Activated naive CD4-positive, alpha-beta T cell treated with anti-CD3 and anti-CD28 coated beads for 36 hours (primary cell): ENCODE results near the gene TCF25. TPM values are rescaled to one million over a fixed set of nuclear protein-coding genes. Genes with fewer than 3 reads are reported as not detected.
"Not testable (repeated sequence)": the region's sequence is repeated elsewhere in the genome, so short reads cannot be mapped to it uniquely, and the experiment has no call there.

Experiments
- CTCF ChIA-PET: fragments of 350-600 bp; sonication (Branson Sonifier 250); formaldehyde crosslinking; loops from one replicate; lab custom pipeline; 2021; ENCODE audit warnings: antibody characterized with exemption; lab: Charles Lee
- DNase-seq: peaks from one replicate; pipeline ENCODE4 v3.0.0-alpha.2; 2020
- H3K27ac Mint-ChIP-seq: one replicate; pipeline ENCODE4 v1.8.0; 2021; ENCODE audit warnings: mild to moderate bottlenecking, mixed read lengths
- H3K27me3 Mint-ChIP-seq: one replicate; pipeline ENCODE4 v1.8.0; 2021; ENCODE audit warnings: low read depth, mixed read lengths
- H3K36me3 Mint-ChIP-seq: one replicate; pipeline ENCODE4 v1.8.0; 2021; ENCODE audit warnings: low read depth, mixed read lengths
- H3K4me1 Mint-ChIP-seq: one replicate; pipeline ENCODE4 v1.8.0; 2021; ENCODE audit warnings: low read depth, mixed read lengths
- H3K4me3 Mint-ChIP-seq: one replicate; pipeline ENCODE4 v1.8.0; 2021; ENCODE audit warnings: mild to moderate bottlenecking, moderate library complexity, mixed read lengths
- H3K9me3 Mint-ChIP-seq: one replicate; pipeline ENCODE4 v1.8.0; 2021; ENCODE audit warnings: mixed read lengths
- intact Hi-C: fragments of 100-400 bp; cut with micrococcal nuclease; formaldehyde crosslinking; loops from one replicate; pipeline ENCODE4 v1.15.1; 2023
- total RNA-seq, 2 experiments: library from RNA; stranded (reverse); gene quantifications; one replicate each; pipeline ENCODE4 v1.2.3, GENCODE V29; 2021

TCF25 gene
- 100 to 1,000 TPM; 108 to 109 TPM for total RNA-seq

- CTCF ChIA-PET: interaction anchor here (0.6 to 1.9 kb wide), 10 partner anchors 10 to 578 kb away, joined by 3 to 10 read pairs (median 4); partner anchors contain the start of gene DEF8
- peaks cover 2% of the 10 kb centered on the region for H3K9me3 Mint-ChIP-seq
Measured at GRCh38 chr16:89873109-89873971, at the start of gene TCF25. Gene TCF25 (plus strand): TSS chr16:89873592. CDS start chr16:89873668, 76 bp downstream.

GRCh38 chr16:89823824-89824148 lies 49.6 kb upstream of the TCF25 start:
- DNase-seq, H3K36me3 Mint-ChIP-seq, H3K4me3 Mint-ChIP-seq, H3K9me3 Mint-ChIP-seq, H3K27ac Mint-ChIP-seq, intact Hi-C loops, H3K27me3 Mint-ChIP-seq: not testable (repeated sequence)
- peaks cover 16% of the 10 kb centered on the region for H3K4me1 Mint-ChIP-seq
- CTCF ChIA-PET: interaction anchor here (0.6 to 0.7 kb wide), 2 partner anchors 36 to 85 kb away, joined by 3 read pairs; no protein-coding TSS in a partner anchor

More at GRCh38 chr16:89873109-89873971, at the start of gene TCF25:
- Mint-ChIP-seq H3K36me3 (peaks cover 19% of the 10 kb centered on the region), H3K27me3 (no peaks in the 10 kb centered on the region), H3K27ac (peak within 1 kb of the TSS; percentile 95), H3K4me1 (peaks cover 13% of the 10 kb centered on the region), H3K4me3 (peak within 1 kb of the TSS; percentile 91)
- intact Hi-C loops: loop anchor here (1.0 to 10.0 kb wide), 3 partner anchors 57 to 629 kb away; partner anchors contain the start of gene FANCA
- peak; percentile 87 for DNase-seq

- DNase-seq: no peak
- H3K9me3 Mint-ChIP-seq: no peaks in the 10 kb centered on the region
Measured at GRCh38 chr16:89826531-89827382, 46.6 kb upstream of the TCF25 start.

GRCh38 chr16:89827383-89828198 lies 45.8 kb upstream of the TCF25 start:
- no peaks in the 10 kb centered on the region for H3K9me3 Mint-ChIP-seq
- CTCF ChIA-PET: interaction anchor here (2.1 kb wide), 1 partner anchor 33 kb away, joined by 8 read pairs; no protein-coding TSS in a partner anchor
- H3K36me3 Mint-ChIP-seq: no peaks in the 10 kb centered on the region
- no peak for DNase-seq
- no peak overlapping the region for H3K27ac Mint-ChIP-seq
- intact Hi-C loops: no loop called here
- H3K4me1 Mint-ChIP-seq: peaks cover 6% of the 10 kb centered on the region
- H3K27me3 Mint-ChIP-seq: peaks cover 28% of the 10 kb centered on the region
- peak overlapping the region; percentile 49 for H3K4me3 Mint-ChIP-seq

More at GRCh38 chr16:89826531-89827382, 46.6 kb upstream of the TCF25 start:
- peaks cover 22% of the 10 kb centered on the region for H3K27me3 Mint-ChIP-seq
- H3K36me3 Mint-ChIP-seq: no peaks in the 10 kb centered on the region
- H3K27ac Mint-ChIP-seq: no peak overlapping the region
- peaks cover 9% of the 10 kb centered on the region for H3K4me1 Mint-ChIP-seq
- CTCF ChIA-PET: interaction anchor here (2.1 kb wide), 1 partner anchor 34 kb away, joined by 8 read pairs; no protein-coding TSS in a partner anchor
- no peak overlapping the region for H3K4me3 Mint-ChIP-seq
- intact Hi-C loops: no loop called here

- CTCF ChIA-PET: no interaction called here
- Mint-ChIP-seq H3K27me3 (peaks cover 28% of the 10 kb centered on the region), H3K36me3 (no peaks in the 10 kb centered on the region), H3K4me1 (peaks cover 6% of the 10 kb centered on the region), H3K9me3 (no peaks in the 10 kb centered on the region), H3K4me3 (peak within 1 kb of the TSS; percentile 52), H3K27ac (no peak within 1 kb of the TSS)
- DNase-seq: peak; percentile 80
- intact Hi-C loops: no loop called here
Measured at GRCh38 chr16:89828199-89828869, 45.1 kb upstream of the TCF25 start, which contains the start of gene SPIRE2. Gene SPIRE2 (plus strand): TSS chr16:89828475. CDS start chr16:89828551, 76 bp downstream.

- peak overlapping the region; percentile 52 for H3K4me3 Mint-ChIP-seq
- no peak for DNase-seq
- peaks cover 6% of the 10 kb centered on the region for H3K4me1 Mint-ChIP-seq
- H3K36me3 Mint-ChIP-seq: no peaks in the 10 kb centered on the region
- CTCF ChIA-PET: interaction anchor here (1.1 kb wide), 1 partner anchor 34 kb away, joined by 4 read pairs; no protein-coding TSS in a partner anchor
- H3K9me3 Mint-ChIP-seq: no peaks in the 10 kb centered on the region
- H3K27me3 Mint-ChIP-seq: peaks cover 28% of the 10 kb centered on the region
- intact Hi-C loops: no loop called here
- H3K27ac Mint-ChIP-seq: no peak overlapping the region
Measured at GRCh38 chr16:89828870-89829629, 44.3 kb upstream of the TCF25 start.

- Mint-ChIP-seq H3K36me3 (no peaks in the 10 kb centered on the region), H3K4me3 (no peak overlapping the region), H3K9me3 (no peaks in the 10 kb centered on the region), H3K4me1 (peaks cover 6% of the 10 kb centered on the region), H3K27me3 (peaks cover 28% of the 10 kb centered on the region), H3K27ac (no peak overlapping the region)
- no peak for DNase-seq
- intact Hi-C loops: no loop called here
- CTCF ChIA-PET: interaction anchor here (1.1 kb wide), 1 partner anchor 33 kb away, joined by 4 read pairs; no protein-coding TSS in a partner anchor
Measured at GRCh38 chr16:89829630-89830437, 43.6 kb upstream of the TCF25 start.

- Mint-ChIP-seq H3K27ac (no peak overlapping the region), H3K4me3 (no peak overlapping the region)
- CTCF ChIA-PET: no interaction called here
Measured at GRCh38 chr16:89831810-89832328, 41.5 kb upstream of the TCF25 start.

GRCh38 chr16:89833664-89834363 lies 39.6 kb upstream of the TCF25 start:
- intact Hi-C loops, H3K4me3 Mint-ChIP-seq, H3K36me3 Mint-ChIP-seq, H3K9me3 Mint-ChIP-seq, DNase-seq, H3K27ac Mint-ChIP-seq, CTCF ChIA-PET: not testable (repeated sequence)
- Mint-ChIP-seq H3K4me1 (peaks cover 14% of the 10 kb centered on the region), H3K27me3 (peaks cover 21% of the 10 kb centered on the region)

More at GRCh38 chr16:89831810-89832328, 41.5 kb upstream of the TCF25 start:
- DNase-seq: no peak
- Mint-ChIP-seq H3K36me3 (no peaks in the 10 kb centered on the region), H3K27me3 (peaks cover 28% of the 10 kb centered on the region), H3K9me3 (no peaks in the 10 kb centered on the region), H3K4me1 (peaks cover 6% of the 10 kb centered on the region)
- intact Hi-C loops: no loop called here
